Keratinocyte (primary cell): ENCODE results near the gene EPHB4. TPM values are rescaled to one million over a fixed set of nuclear protein-coding genes. Genes with fewer than 3 reads are reported as not detected.

Experiments used
- DNase-seq: peaks from one replicate; pipeline ENCODE4 v3.0.0-alpha.2; 2011; ENCODE audit warnings: low read depth, missing footprints, low spot score
- FAIRE-seq: peaks from 2 replicates; lab custom pipeline; 2011; peaks lifted over from hg19 to GRCh38; lab: Jason Lieb, UNC
- H2AFZ ChIP-seq: 2 replicates; pipeline ENCODE4 v1.6.0; 2012; ENCODE audit warnings: low read length, control low read depth, inconsistent platforms; ENCODE audit not compliant: control insufficient read depth
- H3K27ac ChIP-seq: 2 replicates; pipeline ENCODE4 v1.5.1; 2011; ENCODE audit warnings: low read length; ENCODE audit not compliant: control insufficient read depth, insufficient read depth
- H3K27me3 ChIP-seq: 3 replicates; pipeline ENCODE4 v1.6.0; 2011; ENCODE audit warnings: low read length; ENCODE audit not compliant: control insufficient read depth, insufficient read depth; ENCODE audit errors: extremely low read depth
- H3K36me3 ChIP-seq, 2 experiments: 2 replicates in 1 of 2; 3 replicates in 1 of 2; pipeline ENCODE4 v1.5.1; 2011; ENCODE audit warnings: low read length in 2 of 2, mild to moderate bottlenecking in 1 of 2; ENCODE audit not compliant: control insufficient read depth in 2 of 2, insufficient read depth in 2 of 2; ENCODE audit errors: extremely low read depth in 1 of 2
- H3K4me1 ChIP-seq: 3 replicates; pipeline ENCODE4 v1.5.1; 2011; ENCODE audit warnings: low read length; ENCODE audit not compliant: control insufficient read depth, insufficient read depth; ENCODE audit errors: extremely low read depth
- H3K4me2 ChIP-seq: 3 replicates; pipeline ENCODE4 v1.6.0; 2011; ENCODE audit warnings: low read depth, low read length; ENCODE audit not compliant: control insufficient read depth, insufficient read depth; ENCODE audit errors: extremely low read depth
- H3K4me3 ChIP-seq, 3 experiments: fragments of 200-600 bp in 1 of 3; sonication (generic) in 1 of 3; 2 replicates in 2 of 3; 3 replicates in 1 of 3; pipeline ENCODE4 v1.5.1; 2011 to 2016; ENCODE audit warnings: low read length in 3 of 3, mild to moderate bottlenecking in 3 of 3, control low read depth in 2 of 3, inconsistent platforms in 1 of 3, low read depth in 1 of 3, mixed read lengths in 1 of 3, mixed run types in 1 of 3, moderate library complexity in 1 of 3; ENCODE audit not compliant: control insufficient read depth in 2 of 3, insufficient read depth in 2 of 3; ENCODE audit errors: extremely low read depth in 1 of 3
- H3K79me2 ChIP-seq: 2 replicates; pipeline ENCODE4 v1.6.0; 2012; ENCODE audit warnings: low read length; ENCODE audit not compliant: control insufficient read depth, insufficient read depth
- H3K9ac ChIP-seq: 3 replicates; pipeline ENCODE4 v1.6.0; 2011; ENCODE audit warnings: low read length; ENCODE audit not compliant: control insufficient read depth, insufficient read depth; ENCODE audit errors: extremely low read depth
- H3K9me1 ChIP-seq: 3 replicates; pipeline ENCODE4 v1.6.0; 2011; ENCODE audit warnings: low read length; ENCODE audit not compliant: control insufficient read depth, insufficient read depth; ENCODE audit errors: extremely low read depth
- H3K9me3 ChIP-seq: 2 replicates; pipeline ENCODE4 v1.5.1; 2012; ENCODE audit warnings: low read depth, low read length; ENCODE audit not compliant: control insufficient read depth
- H4K20me1 ChIP-seq: 3 replicates; pipeline ENCODE4 v1.6.0; 2011; ENCODE audit warnings: low read length; ENCODE audit not compliant: control insufficient read depth, insufficient read depth; ENCODE audit errors: extremely low read depth
- CTCF ChIP-seq, 3 experiments: IDR thresholded peaks in 1 of 3; conservative IDR thresholded peaks in 1 of 3; optimal IDR thresholded peaks in 1 of 3; 2 replicates in 2 of 3; 3 replicates in 1 of 3; pipeline versions ENCODE3 to v1.5.1; 2011; ENCODE audit warnings: low read length in 3 of 3, mild to moderate bottlenecking in 3 of 3, moderate library complexity in 2 of 3, control low read depth in 1 of 3, inconsistent platforms in 1 of 3; ENCODE audit not compliant: insufficient read depth in 2 of 3; ENCODE audit errors: extremely low read depth in 1 of 3
- EZH2 ChIP-seq: IDR thresholded peaks from one replicate; pipeline ENCODE4 v1.6.1; 2012; ENCODE audit warnings: inconsistent platforms, mild to moderate bottlenecking, low read length, moderate library complexity
- dilution Hi-C: fragments of 300-500 bp; cut with MboI; formaldehyde crosslinking; loops from one replicate; pipeline ENCODE4 v1.7.0; 2020; ENCODE audit warnings: low sequenced_read_pairs; ENCODE audit not compliant: extremely low pct_ligation_motif_present
- polyA plus RNA-seq, 5 experiments: library from polyadenylated mRNA; depleted of rRNA in 3 of 5; stranded (reverse) in 3 of 5; stranded (forward) in 1 of 5; unstranded in 1 of 5; fragments of >200 nt; gene quantifications; 1 replicate in 1 of 5; 2 replicates in 3 of 5; 3 replicates in 1 of 5; pipeline versions ENCODE4 v1.2.1 to v1.2.3, GENCODE V29; 2011 to 2012; ENCODE audit warnings: missing spikeins in 2 of 5, low read depth in 1 of 5, low replicate concordance in 1 of 5

EPHB4 gene
- polyA plus RNA-seq, 1 donor (not counting 4 experiments of a cell fraction or from before 2014, with no cell fraction given) = 61.4 TPM

- no peaks in the 10 kb centered on the region for H3K27me3 ChIP-seq
- no peak overlapping the region for H3K9ac ChIP-seq
- H3K4me2 ChIP-seq = no peak overlapping the region
- no peaks in the 10 kb centered on the region for H3K4me1 ChIP-seq
- H2AFZ ChIP-seq = no peak overlapping the region
- H4K20me1 ChIP-seq = no peaks in the 10 kb centered on the region
- no peak overlapping the region for H3K27ac ChIP-seq
- DNase-seq (no peak), FAIRE-seq (no peak)
- no peaks in the 10 kb centered on the region for H3K9me3 ChIP-seq
- dilution Hi-C loops = no loop called here
- no peaks in the 10 kb centered on the region for H3K9me1 ChIP-seq
- H3K36me3 ChIP-seq = no peaks in the 10 kb centered on the region
- H3K79me2 ChIP-seq = no peaks in the 10 kb centered on the region
- H3K4me3 ChIP-seq = no peak overlapping the region
- TF ChIP-seq CTCF (optimal IDR thresholded peaks at IDR 0.05 in 1 of 3, IDR thresholded peaks at IDR 0.05 in 1 of 3, conservative IDR thresholded peaks at IDR 0.05 in 1 of 3; ENCODE audit: extremely low read depth in 1 of 3, insufficient read depth in 2 of 3, low read length in 3 of 3) (no peak), EZH2 (no peak)
Observed at GRCh38 chr7:100785878-100786277, 41.4 kb downstream of the EPHB4 start.

GRCh38 chr7:100783804-100784203 lies 43.5 kb downstream of the EPHB4 start:
- no peak overlapping the region for H3K4me2 ChIP-seq
- H3K27ac ChIP-seq = no peak overlapping the region
- no peak overlapping the region for H2AFZ ChIP-seq
- no peak for FAIRE-seq
- H3K9ac ChIP-seq = no peak overlapping the region
- no peak for TF ChIP-seq CTCF (optimal IDR thresholded peaks at IDR 0.05 in 1 of 3, IDR thresholded peaks at IDR 0.05 in 1 of 3, conservative IDR thresholded peaks at IDR 0.05 in 1 of 3; ENCODE audit: extremely low read depth in 1 of 3, insufficient read depth in 2 of 3, low read length in 3 of 3)
- no peak for TF ChIP-seq EZH2
- no peaks in the 10 kb centered on the region for H3K4me1 ChIP-seq
- H3K79me2 ChIP-seq = no peaks in the 10 kb centered on the region
- H3K4me3 ChIP-seq = no peak overlapping the region
- no peaks in the 10 kb centered on the region for H4K20me1 ChIP-seq
- no peaks in the 10 kb centered on the region for H3K9me3 ChIP-seq
- DNase-seq = no peak
- H3K27me3 ChIP-seq = no peaks in the 10 kb centered on the region
- H3K36me3 ChIP-seq = no peaks in the 10 kb centered on the region
- dilution Hi-C loops = no loop called here
- no peaks in the 10 kb centered on the region for H3K9me1 ChIP-seq
